ENCODE measurements around the gene CHURC1.

Gene CHURC1

GRCh38 chr14:64940336-64940910, 26.2 kb downstream of the CHURC1 start:
- DNase-seq, result no peak

DNA sequence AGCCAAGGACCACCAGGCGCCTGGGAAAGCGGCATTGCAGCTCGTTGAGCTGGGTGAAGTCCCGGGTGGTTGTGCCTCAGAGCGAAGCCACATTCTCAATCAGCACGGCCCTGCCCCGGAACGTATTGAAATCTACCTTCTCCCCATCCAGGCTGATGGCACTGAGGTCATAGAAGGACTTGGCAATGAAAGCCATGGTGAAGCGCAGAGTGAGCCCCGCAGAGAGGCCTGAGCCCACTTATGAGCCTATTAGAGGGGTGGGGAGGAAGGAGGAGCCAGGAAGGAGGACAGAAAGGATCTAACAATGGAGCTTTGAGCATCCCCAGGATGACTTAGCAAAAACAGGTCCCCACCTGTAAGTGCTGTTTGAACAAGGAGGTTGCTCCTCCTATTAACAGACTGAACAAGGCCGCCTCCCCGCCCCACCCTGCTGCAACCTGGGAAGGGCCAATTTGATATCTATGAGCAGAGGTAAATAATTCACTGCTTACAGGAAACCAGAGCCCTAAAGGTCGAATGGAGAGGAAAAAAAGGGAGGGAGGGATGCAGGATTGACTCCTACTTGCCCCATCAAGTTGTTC, 28.4 kb downstream of the CHURC1 start, which contains the start of gene GPX2:
Gene GPX2, minus strand, starts transcription at position 215 of the 581 bp plus-strand sequence. Its CDS starts 19 bp downstream, at position 196.
- DNase-seq, result no peak

DNA sequence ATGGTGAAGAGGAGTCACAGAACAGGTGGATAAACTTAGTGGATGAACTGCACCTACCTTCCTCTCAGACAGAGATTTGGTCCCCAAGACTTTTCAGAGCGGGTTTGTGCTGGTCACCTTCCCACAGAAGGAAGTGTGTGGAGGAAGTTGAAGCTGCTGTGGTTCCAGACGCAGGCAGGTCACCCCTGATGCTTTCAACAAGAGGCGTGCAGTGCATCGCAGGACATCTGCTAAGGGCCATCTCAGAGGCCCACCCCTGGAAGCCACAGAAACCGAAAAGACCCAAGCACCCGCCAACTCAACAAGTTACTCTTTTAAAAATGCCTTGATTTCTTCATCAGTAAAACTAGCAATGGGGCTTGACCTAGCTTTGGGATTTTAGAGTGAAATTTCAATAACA, 29.3 kb downstream of the CHURC1 start:
- DNase-seq, result no peak

DNA sequence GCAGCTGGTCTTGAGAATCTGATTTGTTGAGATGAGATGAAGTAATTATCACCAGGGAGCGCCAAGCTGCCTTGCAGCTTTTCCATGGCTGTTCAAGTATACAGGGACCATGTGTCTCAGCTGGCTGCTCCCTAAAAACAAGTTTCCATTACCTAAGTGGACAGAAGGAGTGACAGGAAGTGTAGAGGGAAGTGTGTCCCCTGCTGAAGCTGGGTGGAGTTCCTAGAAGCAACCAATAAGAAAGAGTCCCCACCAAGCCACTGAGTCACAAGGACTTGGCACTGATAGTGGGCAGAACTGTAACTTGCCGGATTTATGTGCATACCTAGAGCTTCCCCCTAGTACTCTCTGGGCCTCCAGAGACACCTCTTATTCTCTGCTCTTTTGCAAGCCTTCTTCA, 29.8 kb downstream of the CHURC1 start:
- no peak for DNase-seq

DNA sequence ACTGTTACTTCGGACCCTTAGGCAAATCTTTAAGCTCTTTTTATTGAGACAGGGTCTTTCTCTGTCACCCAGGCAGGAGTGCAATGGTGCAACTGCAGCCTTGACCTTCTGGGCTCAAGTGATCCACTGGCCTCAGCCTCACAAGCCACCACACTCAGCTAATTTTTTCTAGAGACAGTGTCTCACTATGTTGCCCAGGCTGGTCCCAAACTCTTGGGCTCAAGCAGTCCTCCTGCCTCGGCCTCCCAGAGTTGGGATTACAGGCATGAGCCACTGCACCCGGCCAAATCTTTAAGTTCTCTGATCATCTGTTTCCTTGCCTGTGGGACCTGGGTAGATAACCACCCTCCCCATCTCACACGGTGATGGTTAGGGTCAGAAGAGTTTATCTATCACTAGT, 30.6 kb downstream of the CHURC1 start:
- no peak for DNase-seq

DNA sequence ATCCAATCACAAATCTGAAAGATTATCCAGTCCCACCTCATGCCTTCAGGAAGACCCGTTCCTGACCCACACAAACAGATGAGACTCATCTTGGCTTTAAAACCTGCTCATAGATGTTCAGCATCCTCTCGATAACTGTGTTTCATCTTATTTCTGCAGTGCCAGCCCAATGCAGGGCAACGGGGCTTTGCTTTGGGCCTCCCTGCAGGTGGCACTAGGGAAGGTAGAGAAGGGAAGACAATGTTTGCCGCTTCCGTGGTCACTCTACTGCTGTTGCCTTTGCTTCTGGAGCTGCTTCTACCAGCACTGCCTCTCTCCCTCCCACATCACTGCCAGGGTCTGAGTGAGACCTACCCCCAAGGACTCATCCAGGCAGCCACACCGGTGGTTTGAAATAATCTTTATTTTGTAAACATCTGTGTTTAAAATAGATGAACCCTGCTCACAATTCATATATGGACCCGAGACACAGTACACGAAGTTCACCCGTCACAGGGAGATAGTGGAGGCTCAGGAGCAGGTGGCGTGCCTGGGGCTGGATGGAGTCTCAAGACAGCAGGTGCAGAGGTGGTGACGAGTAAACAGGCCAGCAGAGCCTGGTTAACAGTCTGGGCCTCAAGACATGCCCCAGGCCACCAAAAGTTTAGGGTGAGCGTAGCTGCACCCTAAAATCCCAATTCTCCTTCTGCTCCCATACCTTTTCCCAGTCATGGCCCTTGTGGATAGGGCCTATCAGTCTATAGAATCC, 31.4 kb downstream of the CHURC1 start:
- no peak for DNase-seq

DNA sequence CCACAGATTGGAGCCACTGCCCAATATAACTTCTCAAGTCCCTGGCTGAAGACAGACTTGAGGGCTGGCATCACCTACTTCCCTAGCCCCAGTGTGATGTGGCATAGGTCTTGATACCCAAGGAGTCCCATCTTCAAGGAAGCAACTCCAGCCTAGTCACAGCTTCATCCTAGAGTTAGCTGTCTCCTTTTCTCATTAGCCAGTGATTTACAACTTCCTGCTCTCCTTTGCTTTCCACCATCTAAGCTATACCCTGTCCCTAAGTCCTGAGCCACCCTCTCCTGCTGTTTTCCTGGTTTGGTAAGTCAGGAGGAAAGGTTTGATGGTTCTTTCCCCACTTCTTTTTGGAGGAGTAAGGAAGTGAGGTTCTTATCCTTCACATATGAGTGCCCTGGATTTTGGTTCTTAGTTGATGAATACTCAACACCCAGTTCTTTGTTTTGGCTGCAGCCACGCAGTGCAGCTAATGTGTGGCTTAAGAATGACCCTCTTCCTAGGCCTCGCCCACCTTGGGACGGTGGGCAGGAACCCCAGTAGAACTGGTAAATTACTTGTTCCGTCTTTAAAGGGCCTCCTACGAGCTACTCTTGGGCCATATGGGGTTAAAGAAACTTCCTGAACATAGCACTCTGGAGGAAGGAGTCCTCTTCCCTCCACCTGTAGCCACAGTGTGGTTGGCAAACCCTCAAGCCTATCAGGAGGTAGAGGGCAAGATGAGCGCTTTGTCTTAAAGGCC, 32.2 kb downstream of the CHURC1 start:
- DNase-seq, result no peak

GRCh38 chr14:64947710-64948611, 33.7 kb downstream of the CHURC1 start:
- no peak for DNase-seq

DNA sequence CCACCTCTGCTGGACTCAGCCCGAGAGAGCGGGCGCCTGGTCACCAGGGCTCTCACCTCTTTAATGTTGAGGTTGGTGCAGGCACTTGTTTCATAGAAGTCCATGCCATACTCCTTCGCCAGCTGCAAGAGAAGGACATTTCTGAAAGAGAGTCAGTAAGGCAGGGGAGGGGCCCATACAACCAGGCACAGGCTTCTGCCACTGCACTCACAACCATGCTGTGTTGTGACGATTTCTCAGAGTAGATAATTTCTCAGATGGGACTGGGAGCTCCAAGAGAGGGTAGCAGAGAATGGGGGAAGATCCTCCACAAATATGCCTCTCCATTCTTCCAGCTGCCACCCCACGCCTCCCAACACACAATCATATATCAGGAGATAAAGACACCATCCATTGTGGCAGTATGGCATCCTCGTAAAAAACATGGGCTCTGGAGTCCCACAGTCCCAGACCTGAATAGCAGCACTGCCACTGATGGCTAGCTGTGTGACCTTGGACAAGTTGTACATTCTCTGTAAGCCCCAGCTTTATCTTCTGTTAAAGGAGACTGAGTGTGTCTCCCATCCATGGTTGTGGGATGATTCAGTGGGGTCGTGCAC, 34.5 kb downstream of the CHURC1 start:
- no peak for DNase-seq

DNA sequence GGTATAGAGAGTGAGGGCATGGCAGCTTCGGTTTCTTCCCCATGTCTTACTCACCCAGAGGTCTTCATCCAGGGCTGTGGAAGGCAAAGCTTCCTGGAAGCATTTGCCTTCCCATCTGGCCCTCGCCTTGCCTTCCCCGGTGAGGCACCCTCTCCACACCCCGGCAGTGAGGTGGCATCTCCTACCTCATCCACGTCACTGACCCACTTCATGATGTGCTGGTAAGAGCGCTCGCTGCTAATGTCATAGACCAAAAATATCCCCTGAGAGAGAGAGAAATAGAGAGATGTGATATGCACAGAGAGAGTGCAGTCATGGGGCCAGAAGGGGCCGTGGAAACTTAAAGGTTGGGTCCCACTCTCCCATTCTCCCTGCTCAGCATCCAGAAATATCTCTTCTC, 36.6 kb downstream of the CHURC1 start:
- no peak for DNase-seq

- DNase-seq, result no peak
Measured at GRCh38 chr14:64951291-64951690, 37.0 kb downstream of the CHURC1 start.

DNA sequence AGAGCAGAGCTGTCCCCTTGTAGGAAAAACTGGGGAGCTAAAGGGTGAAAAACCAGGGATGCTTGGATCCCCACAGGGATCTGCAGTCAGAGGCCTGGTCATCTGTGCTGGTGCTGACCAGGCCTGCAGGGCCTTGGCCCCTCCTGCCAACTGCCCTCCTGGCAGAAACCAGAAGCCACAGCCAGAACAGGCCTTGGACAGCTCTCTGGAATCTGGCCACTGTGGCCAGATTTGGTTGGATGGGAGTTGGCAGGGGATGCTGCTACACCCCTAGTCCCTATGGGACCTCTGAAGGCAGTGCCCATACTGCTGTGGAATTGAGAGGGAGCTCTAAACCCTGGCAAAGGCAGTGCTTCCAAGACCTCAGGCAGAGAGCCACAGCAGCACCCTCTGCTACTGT, 37.5 kb downstream of the CHURC1 start:
- no peak for DNase-seq

DNA sequence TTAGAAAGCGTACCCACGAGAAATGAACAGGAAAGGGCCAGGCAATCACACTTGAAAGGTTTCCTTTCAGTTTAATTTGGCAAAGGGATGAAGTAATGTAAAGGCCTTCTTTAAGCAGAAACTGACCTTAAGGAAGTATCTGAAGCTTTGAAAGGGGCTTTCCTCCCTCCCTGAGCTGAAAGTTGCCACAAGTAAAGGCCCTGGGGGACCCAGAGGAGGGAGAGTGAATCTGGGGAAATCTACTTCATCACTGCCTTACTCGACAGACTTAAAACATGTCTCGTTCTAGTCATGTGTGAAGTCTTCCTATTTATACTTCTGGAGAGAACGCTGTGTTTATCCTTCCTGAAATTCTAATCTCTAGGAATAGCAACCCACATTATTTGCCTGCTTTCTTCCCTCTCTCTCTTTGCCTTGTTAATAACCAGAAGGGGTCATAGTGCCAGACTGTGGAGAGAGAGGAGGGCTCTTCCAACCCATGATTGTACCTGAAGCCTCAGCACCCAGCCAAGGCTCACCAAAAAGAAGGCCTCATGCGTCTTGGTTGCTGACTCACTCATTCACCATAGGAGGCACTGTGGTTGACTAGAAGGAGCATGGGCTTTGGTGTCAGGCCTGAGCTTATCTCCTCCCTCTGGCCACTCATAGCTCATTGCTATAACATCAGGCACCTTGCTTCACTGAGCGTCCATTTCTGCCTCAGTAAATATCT, 38.5 kb downstream of the CHURC1 start:
- DNase-seq, result peak; percentile 20

GRCh38 chr14:64953310-64953654, 39.0 kb downstream of the CHURC1 start:
- DNase-seq, result no peak

DNA sequence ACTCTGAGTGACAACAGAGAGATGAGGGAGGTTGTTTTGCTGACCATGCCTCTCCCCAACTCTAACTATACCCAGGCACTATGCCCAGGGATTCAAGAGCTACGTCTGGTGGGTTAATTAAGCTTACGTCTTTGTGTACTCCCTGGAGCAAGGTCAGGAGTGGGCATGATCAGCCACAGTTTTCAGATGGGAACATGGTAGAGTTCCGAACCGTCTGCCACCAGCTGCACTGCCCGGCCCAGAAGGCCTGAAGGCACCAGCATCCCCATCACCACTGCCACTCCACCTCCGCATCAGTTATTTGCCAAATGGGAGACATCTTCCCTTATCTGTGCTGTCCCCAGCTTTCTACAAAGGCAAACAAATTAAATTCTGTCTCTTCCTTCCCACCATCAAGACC, 39.4 kb downstream of the CHURC1 start:
- no peak for DNase-seq

- no peak for DNase-seq
Measured at GRCh38 chr14:64954491-64955240, 40.4 kb downstream of the CHURC1 start.

DNA sequence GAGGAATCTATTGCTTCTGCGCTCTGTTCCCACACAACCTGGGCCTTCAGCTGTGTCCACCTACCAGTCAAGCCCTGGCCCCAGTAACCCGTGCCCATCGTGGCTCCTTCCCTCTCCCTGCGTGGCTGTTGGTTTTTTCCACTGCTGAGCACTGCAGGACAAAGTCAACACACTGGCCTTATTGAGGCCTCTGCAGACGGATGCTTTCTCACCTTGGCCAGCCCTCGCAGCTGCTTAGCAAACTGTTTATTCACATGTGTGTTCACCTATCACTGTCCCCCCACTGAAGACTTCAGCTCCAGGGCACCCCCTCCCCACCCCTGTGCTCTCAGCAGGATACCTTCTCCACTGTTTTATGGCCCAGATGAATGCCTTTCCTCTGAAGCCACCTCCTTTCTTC, 41.0 kb downstream of the CHURC1 start:
- DNase-seq, result no peak

DNA sequence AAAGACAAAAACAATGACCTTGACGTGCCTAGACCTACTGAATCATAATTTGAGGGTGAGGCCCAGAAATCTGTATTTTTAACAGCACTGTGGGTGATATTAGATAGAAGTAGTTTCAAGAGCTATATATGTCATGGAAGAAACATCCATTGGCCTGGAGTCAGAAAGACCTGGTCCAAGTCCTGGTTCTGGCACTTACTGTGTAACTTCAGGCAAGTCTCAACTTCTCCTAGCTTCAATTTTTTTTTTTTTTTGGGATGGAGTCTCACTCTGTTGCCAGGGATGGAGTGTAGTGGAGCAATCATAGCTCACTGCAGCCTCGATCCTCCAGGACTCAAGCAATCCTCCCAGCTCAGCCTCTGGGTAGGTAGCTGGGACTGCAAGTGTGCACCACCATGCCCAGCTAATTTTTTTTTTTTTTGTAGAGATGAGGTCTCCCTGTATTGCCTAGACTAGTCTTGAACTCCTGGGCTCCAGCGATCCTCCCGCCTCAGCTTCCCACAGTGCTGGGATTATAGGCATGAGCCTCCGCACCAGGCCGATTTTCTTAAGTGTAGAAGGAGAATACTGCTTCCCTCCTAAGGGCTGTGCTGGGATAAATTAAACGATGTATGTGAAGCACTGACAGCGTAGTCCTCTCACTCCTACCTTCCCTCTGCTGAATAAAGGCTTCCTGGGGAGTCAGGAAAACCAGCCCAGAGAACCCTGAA, 42.6 kb downstream of the CHURC1 start:
- no peak for DNase-seq

DNA sequence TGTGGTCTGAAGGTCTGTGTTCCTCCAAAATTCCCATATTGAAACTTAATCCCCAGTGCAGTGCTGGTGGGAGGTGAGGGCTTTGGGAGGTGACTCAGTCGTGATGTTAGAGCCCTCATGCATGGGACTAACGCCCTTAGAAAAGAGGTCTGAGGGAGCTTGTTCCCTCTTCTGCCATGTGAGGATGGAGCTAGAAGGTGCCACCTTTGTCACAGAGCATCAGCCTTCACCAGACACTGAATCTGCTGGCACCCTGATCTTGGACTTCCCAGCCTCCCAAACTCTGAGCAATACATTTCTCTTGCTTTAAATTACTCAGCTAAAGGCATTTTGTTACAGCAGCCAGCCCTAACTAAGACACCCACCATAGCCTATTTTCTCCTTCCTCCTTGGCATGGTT, 43.9 kb downstream of the CHURC1 start:
- DNase-seq, result no peak

DNA sequence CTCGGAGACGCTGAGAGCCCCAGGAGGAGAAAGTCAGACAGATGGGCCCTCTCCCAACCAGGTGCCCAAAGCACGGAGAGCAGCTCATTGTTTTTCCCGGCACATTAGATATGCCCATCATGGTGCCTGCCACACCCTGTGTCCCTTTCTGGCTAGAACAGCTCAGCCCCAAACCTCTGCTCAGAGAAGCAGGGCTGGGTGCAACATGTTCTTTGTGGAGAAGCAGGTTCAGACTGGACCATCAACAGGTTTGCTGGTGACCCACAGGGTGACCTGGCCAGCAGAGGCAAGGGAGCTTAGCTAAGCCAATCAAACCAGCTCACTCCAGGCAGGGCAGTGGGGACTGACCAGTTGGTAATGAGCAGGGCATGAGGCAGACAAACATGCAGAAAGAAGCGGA, 44.5 kb downstream of the CHURC1 start:
- no peak for DNase-seq
